K562 (cell line): ENCODE measurements around the gene SCYL3. TPM values are rescaled to one million over a fixed set of nuclear protein-coding genes. Genes with fewer than 3 reads are reported as not detected.

ENCODE experiments used
- ATAC-seq: fragments of 200-7000 bp; cut with Tn5 transposase; 3 replicates; pipeline ENCODE4 v1.9.1; 2020; ENCODE audit warnings: moderate library complexity
- BruUV-seq: library from RNA; stranded (reverse); fragments of 400-500 nt; replicated peaks from 2 replicates; lab custom pipeline; 2021; lab: Mats Ljungman, UMichigan
- CTCF ChIA-PET: fragments of 300-600 bp; formaldehyde crosslinking; extraction: SDS; loops from one replicate; lab custom pipeline; 2021; ENCODE audit warnings: low intra/inter-chr PET ratio; lab: Yijun Ruan, JAX
- POLR2A ChIA-PET: fragments of 300-600, 350-650 bp; sonication (Branson Sonifier 250); formaldehyde crosslinking; extraction: SDS; loops from one replicate; lab custom pipeline; 2021; ENCODE audit warnings: antibody characterized with exemption, inconsistent platforms; lab: Yijun Ruan, JAX
- DNase-seq, 4 experiments: peaks; one replicate each; pipeline versions ENCODE4 v3.0.0 to v3.0.0-alpha.2; 2011 to 2018; ENCODE audit warnings: low spot score in 3 of 4, mixed read lengths in 3 of 4; ENCODE audit errors: extremely low read depth in 1 of 4
- FAIRE-seq: peaks from 2 replicates; lab custom pipeline; 2011; peaks lifted over from hg19 to GRCh38; lab: Jason Lieb, UNC
- H2AFZ ChIP-seq: 2 replicates; pipeline ENCODE4 v1.6.0; 2011; ENCODE audit warnings: low read depth, low read length, control low read depth, inconsistent platforms
- H3K27ac ChIP-seq: fragments of 200-600 bp; 3 replicates; pipeline ENCODE4 v1.8.0; 2011; ENCODE audit warnings: low read depth, mild to moderate bottlenecking, control low read depth, inconsistent platforms, low read length, moderate library complexity, mixed read lengths; ENCODE audit errors: extremely low read depth
- H3K27me3 ChIP-seq, 2 experiments: fragments of 300-600 bp in 1 of 2; 2 replicates in 1 of 2; 3 replicates in 1 of 2; pipeline versions ENCODE4 v1.6.0 to v1.8.0; 2011; ENCODE audit warnings: inconsistent platforms in 2 of 2, low read length in 2 of 2, mild to moderate bottlenecking in 1 of 2, mixed read lengths in 1 of 2, moderate library complexity in 1 of 2; ENCODE audit not compliant: control insufficient read depth in 2 of 2, insufficient read depth in 2 of 2
- H3K36me3 ChIP-seq: fragments of 300-600 bp; 3 replicates; pipeline ENCODE4 v1.8.0; 2011; ENCODE audit warnings: mild to moderate bottlenecking, low read length, inconsistent platforms; ENCODE audit not compliant: control insufficient read depth, insufficient read depth
- H3K4me1 ChIP-seq, 2 experiments: fragments of 200-600 bp in 1 of 2; replicated peaks in 1 of 2; 2 replicates in 1 of 2; 3 replicates in 1 of 2; pipeline versions ENCODE4 v1.5.1 to v1.8.0; 2011; ENCODE audit warnings: inconsistent platforms in 2 of 2, low read length in 2 of 2, mild to moderate bottlenecking in 1 of 2, mixed read lengths in 1 of 2, moderate library complexity in 1 of 2; ENCODE audit not compliant: control insufficient read depth in 2 of 2, insufficient read depth in 2 of 2
- H3K4me2 ChIP-seq: 2 replicates; pipeline ENCODE4 v1.6.1; 2011; ENCODE audit warnings: low read length, control low read depth, inconsistent platforms, mixed read lengths; ENCODE audit not compliant: insufficient read depth
- H3K4me3 ChIP-seq: fragments of 200-600 bp; sonication (generic), shearing (Covaris generic); 2 replicates; pipeline ENCODE4 v1.5.1; 2016; ENCODE audit warnings: control low read depth, inconsistent platforms
- H3K79me2 ChIP-seq: fragments of 200-600 bp; 3 replicates; pipeline ENCODE4 v1.8.0; 2011; ENCODE audit warnings: low read length, inconsistent platforms; ENCODE audit not compliant: control insufficient read depth, insufficient read depth
- H3K9ac ChIP-seq, 2 experiments: 2 replicates each; pipeline versions ENCODE4 v1.6.0 to v1.6.1; 2011; ENCODE audit warnings: low read depth in 2 of 2, low read length in 2 of 2, control low read depth in 1 of 2, inconsistent platforms in 1 of 2, mild to moderate bottlenecking in 1 of 2, mixed read lengths in 1 of 2; ENCODE audit not compliant: insufficient read depth in 1 of 2
- H3K9me1 ChIP-seq: one replicate; pipeline ENCODE4 v1.6.0; 2011; ENCODE audit warnings: inconsistent platforms, mild to moderate bottlenecking, low read length, moderate library complexity; ENCODE audit not compliant: control insufficient read depth, insufficient read depth
- H3K9me3 ChIP-seq: replicated peaks from 2 replicates; pipeline ENCODE4 v1.5.1; 2011; ENCODE audit warnings: low read depth, low read length, inconsistent platforms; ENCODE audit not compliant: control insufficient read depth, insufficient read depth
- H4K20me1 ChIP-seq: replicated peaks from 2 replicates; pipeline ENCODE4 v1.6.1; 2011; ENCODE audit warnings: low read length, inconsistent platforms, mixed read lengths; ENCODE audit not compliant: control insufficient read depth, insufficient read depth
- FOXJ3 ChIP-seq: sonication (generic); formaldehyde crosslinking; IDR thresholded peaks from 2 replicates; pipeline ENCODE4 v1.4.0; 2020; ENCODE audit warnings: mild to moderate bottlenecking, missing genetic modification reagents
- NR1H2 ChIP-seq: sonication (generic); formaldehyde crosslinking; IDR thresholded peaks from 2 replicates; pipeline ENCODE4 v1.4.0; 2020; ENCODE audit warnings: mild to moderate bottlenecking, missing genetic modification reagents
- NR2C1 ChIP-seq, 2 experiments: fragments of 450-650 bp; IDR thresholded peaks; 2 replicates each; pipeline ENCODE4 v1.6.1; 2017; ENCODE audit warnings: mild to moderate bottlenecking in 2 of 2, antibody characterized with exemption in 1 of 2, inconsistent platforms in 1 of 2, missing compliant biosample characterization in 1 of 2, missing genetic modification characterization in 1 of 2
- ZNF217 ChIP-seq: sonication (generic); formaldehyde crosslinking; IDR thresholded peaks from 2 replicates; pipeline ENCODE4 v1.8.0; 2022; ENCODE audit warnings: mild to moderate bottlenecking, missing genetic modification reagents
- ZNF785 ChIP-seq: fragments of 250-450 bp; sonication (Bioruptor Pico); IDR thresholded peaks from 2 replicates; pipeline ENCODE4 v1.4.0; 2020; ENCODE audit warnings: mild to moderate bottlenecking
- WGBS: fragments of 100-300 bp; shearing (Covaris generic); methylation state at CpG from one replicate; pipeline ENCODE4 v1.1.6; 2016; ENCODE audit warnings: low coverage, mixed read lengths; ENCODE audit not compliant: insufficient coverage; ENCODE audit errors: missing lambda C conversion rate; 5-methylcytosine and 5-hydroxymethylcytosine counted together
- in situ Hi-C: fragments of 300-500 bp; cut with MboI; formaldehyde crosslinking; loops from 4 replicates; pipeline ENCODE4 v1.15.0; 2018; ENCODE audit warnings: inconsistent platforms, mixed read lengths
- intact Hi-C: fragments of 100-400 bp; cut with micrococcal nuclease; formaldehyde crosslinking; loops from 2 replicates; pipeline ENCODE4 v1.14.2; 2022
- polyA plus RNA-seq, 8 experiments: library from polyadenylated mRNA; depleted of rRNA in 4 of 8; stranded (reverse) in 5 of 8; unstranded in 3 of 8; fragments of >200 nt; fragmentation: Nextera tagmentation in 2 of 8; fragmentation: Illumina TruSeq in 1 of 8; extraction: Ambion mirVana in 2 of 8; extraction: Trizol in 1 of 8; gene quantifications; 2 replicates each; pipeline versions ENCODE4 v1.2.1 to v1.2.3, GENCODE V29; 2011 to 2014; ENCODE audit warnings: inconsistent platforms in 1 of 8, missing spikeins in 1 of 8
- total RNA-seq, 7 experiments: library from RNA; depleted of rRNA in 6 of 7; stranded (reverse); fragments of >200 nt in 6 of 7; fragmentation: Illumina TruSeq in 2 of 7; extraction: Trizol in 2 of 7; gene quantifications; 2 replicates each; pipeline versions ENCODE4 v1.2.1 to v1.2.3, GENCODE V29; 2011 to 2021; ENCODE audit warnings: low replicate concordance in 1 of 7

The SCYL3 gene
- total and polyA plus RNA-seq, 9 of the 15 experiments (the other 6 are each of a cell fraction or from before 2014, with no cell fraction given): 3.6 to 11.4 (median 7.1) TPM

DNA sequence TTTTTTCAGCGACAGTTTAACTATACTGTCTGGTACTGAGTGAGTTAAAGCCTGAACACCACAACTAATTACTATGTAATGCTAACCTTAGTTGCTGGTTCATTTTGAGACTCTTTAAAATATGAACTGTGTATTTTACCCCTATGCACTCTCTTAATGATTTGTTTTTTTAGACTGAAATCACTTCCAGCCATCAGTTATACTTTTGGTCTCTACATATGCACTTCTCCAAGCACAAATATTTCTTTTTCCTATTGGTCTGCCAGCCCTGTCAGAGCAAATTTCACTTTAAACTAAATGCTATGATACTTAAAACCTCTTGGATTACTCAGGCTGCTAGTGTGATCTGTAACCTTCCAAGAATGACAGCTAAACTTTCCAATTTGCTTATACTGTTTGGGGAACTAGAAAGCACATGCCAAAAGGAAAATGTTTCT lies 38.1 kb upstream of the SCYL3 start (continued):
- no peak for TF ChIP-seq ZNF785 (CRISPR knock-in tag)
- TF ChIP-seq NR1H2 (CRISPR knock-in tag): no peak

DNA sequence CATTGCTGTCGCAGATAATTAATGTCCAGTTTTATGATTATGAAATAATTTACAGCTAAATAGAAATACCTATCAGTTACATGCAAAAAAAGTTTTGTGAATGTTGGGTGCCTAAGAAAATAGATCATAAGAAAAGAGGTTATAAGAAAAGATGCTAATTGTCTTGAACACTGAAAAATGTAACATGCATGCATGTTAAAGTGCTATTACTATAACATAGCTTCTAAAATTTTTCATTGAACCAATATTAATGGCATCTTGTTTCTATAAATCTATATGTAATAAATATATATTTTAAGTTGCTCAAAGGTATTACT lies 35.5 kb upstream of the SCYL3 start:
- no peak for DNase-seq
- no peak for FAIRE-seq
- Histone ChIP-seq H3K9ac (no peak overlapping the region), H3K4me1 (no peaks in the 10 kb centered on the region), H3K27me3 (no peaks in the 10 kb centered on the region), H3K9me1 (no peaks in the 10 kb centered on the region), H2AFZ (no peak overlapping the region), H3K4me2 (no peak overlapping the region), H3K79me2 (no peaks in the 10 kb centered on the region), H3K9me3 (no peaks in the 10 kb centered on the region), H3K4me3 (no peak overlapping the region), H4K20me1 (no peaks in the 10 kb centered on the region), H3K36me3 (no peaks in the 10 kb centered on the region), H3K27ac (no peak overlapping the region)
- no peak for TF ChIP-seq ZNF217 (CRISPR knock-in tag)
- no peak for TF ChIP-seq FOXJ3 (CRISPR knock-in tag)
- TF ChIP-seq NR2C1 (IDR thresholded peaks at IDR 0.05): no peak
- TF ChIP-seq NR2C1 (tag; IDR thresholded peaks at IDR 0.05): no peak
- in situ Hi-C loops: no loop called here
- ATAC-seq: no peak
- CTCF ChIA-PET: no interaction called here
- 0% methylated on average over 1 of the region's 1 CpG for WGBS
- intact Hi-C loops: loop anchor here (2.0 to 10.0 kb wide), 4 partner anchors 374 to 1298 kb away; no protein-coding TSS in a partner anchor
- BruUV-seq: no TSS peak
- POLR2A ChIA-PET: interaction anchor here (0.6 to 1.0 kb wide), 3 partner anchors 35 to 815 kb away, joined by 3 read pairs; partner anchors contain the start of gene SCYL3
